ENCODE results near the gene PMIS2. TPM values are rescaled to one million over a fixed set of nuclear protein-coding genes. Genes with fewer than 3 reads are reported as not detected.

Gene PMIS2
- total and polyA plus RNA-seq, 2 of the 8 experiments (the other 6 are each of a cell fraction or from before 2014, with no cell fraction given): not detected

DNA sequence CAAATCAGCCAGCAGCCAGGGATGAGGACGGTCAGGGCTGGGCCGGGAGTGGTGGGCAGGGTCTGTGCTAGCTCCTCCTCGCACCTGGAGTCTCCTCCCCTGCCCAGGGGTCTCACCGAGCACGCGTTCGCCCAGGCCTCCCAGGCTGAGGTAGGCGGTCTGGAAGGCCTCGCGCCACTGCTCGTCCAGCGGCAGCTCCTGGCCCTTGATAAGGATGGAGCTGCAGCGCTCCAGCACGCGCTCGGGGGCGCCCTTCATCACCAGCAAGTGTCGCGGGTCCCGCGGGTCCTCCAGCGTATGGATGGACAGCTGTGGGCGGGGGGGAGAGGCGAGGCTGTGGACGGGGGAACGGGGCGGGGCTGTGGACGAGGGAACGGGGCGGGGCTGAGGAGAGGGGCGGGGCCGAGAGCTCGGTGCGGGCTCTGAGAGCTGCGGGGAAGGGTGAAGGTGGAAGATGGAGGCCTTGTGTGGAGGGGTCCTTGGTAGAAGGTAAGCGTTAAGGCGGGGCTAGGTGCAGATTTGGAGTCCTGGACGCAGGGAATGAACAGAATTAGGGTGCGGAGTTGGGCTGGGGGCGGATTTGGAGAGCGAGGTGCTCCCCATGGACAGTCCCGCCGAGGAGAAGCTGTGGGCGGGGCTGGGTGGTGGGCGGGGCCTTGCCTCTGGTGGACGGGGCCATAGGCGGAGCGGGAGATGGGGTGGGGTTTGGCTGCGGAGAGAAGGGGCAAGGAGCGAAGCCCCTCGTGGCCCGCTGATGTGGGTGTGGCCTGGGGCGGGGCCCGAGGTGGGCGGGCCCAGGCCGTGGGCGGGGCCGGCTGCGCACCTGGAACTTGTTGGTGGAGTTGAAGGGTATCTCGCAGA is 28.2 kb upstream of the PMIS2 start (continued):
- TF ChIP-seq, protein P1, sequence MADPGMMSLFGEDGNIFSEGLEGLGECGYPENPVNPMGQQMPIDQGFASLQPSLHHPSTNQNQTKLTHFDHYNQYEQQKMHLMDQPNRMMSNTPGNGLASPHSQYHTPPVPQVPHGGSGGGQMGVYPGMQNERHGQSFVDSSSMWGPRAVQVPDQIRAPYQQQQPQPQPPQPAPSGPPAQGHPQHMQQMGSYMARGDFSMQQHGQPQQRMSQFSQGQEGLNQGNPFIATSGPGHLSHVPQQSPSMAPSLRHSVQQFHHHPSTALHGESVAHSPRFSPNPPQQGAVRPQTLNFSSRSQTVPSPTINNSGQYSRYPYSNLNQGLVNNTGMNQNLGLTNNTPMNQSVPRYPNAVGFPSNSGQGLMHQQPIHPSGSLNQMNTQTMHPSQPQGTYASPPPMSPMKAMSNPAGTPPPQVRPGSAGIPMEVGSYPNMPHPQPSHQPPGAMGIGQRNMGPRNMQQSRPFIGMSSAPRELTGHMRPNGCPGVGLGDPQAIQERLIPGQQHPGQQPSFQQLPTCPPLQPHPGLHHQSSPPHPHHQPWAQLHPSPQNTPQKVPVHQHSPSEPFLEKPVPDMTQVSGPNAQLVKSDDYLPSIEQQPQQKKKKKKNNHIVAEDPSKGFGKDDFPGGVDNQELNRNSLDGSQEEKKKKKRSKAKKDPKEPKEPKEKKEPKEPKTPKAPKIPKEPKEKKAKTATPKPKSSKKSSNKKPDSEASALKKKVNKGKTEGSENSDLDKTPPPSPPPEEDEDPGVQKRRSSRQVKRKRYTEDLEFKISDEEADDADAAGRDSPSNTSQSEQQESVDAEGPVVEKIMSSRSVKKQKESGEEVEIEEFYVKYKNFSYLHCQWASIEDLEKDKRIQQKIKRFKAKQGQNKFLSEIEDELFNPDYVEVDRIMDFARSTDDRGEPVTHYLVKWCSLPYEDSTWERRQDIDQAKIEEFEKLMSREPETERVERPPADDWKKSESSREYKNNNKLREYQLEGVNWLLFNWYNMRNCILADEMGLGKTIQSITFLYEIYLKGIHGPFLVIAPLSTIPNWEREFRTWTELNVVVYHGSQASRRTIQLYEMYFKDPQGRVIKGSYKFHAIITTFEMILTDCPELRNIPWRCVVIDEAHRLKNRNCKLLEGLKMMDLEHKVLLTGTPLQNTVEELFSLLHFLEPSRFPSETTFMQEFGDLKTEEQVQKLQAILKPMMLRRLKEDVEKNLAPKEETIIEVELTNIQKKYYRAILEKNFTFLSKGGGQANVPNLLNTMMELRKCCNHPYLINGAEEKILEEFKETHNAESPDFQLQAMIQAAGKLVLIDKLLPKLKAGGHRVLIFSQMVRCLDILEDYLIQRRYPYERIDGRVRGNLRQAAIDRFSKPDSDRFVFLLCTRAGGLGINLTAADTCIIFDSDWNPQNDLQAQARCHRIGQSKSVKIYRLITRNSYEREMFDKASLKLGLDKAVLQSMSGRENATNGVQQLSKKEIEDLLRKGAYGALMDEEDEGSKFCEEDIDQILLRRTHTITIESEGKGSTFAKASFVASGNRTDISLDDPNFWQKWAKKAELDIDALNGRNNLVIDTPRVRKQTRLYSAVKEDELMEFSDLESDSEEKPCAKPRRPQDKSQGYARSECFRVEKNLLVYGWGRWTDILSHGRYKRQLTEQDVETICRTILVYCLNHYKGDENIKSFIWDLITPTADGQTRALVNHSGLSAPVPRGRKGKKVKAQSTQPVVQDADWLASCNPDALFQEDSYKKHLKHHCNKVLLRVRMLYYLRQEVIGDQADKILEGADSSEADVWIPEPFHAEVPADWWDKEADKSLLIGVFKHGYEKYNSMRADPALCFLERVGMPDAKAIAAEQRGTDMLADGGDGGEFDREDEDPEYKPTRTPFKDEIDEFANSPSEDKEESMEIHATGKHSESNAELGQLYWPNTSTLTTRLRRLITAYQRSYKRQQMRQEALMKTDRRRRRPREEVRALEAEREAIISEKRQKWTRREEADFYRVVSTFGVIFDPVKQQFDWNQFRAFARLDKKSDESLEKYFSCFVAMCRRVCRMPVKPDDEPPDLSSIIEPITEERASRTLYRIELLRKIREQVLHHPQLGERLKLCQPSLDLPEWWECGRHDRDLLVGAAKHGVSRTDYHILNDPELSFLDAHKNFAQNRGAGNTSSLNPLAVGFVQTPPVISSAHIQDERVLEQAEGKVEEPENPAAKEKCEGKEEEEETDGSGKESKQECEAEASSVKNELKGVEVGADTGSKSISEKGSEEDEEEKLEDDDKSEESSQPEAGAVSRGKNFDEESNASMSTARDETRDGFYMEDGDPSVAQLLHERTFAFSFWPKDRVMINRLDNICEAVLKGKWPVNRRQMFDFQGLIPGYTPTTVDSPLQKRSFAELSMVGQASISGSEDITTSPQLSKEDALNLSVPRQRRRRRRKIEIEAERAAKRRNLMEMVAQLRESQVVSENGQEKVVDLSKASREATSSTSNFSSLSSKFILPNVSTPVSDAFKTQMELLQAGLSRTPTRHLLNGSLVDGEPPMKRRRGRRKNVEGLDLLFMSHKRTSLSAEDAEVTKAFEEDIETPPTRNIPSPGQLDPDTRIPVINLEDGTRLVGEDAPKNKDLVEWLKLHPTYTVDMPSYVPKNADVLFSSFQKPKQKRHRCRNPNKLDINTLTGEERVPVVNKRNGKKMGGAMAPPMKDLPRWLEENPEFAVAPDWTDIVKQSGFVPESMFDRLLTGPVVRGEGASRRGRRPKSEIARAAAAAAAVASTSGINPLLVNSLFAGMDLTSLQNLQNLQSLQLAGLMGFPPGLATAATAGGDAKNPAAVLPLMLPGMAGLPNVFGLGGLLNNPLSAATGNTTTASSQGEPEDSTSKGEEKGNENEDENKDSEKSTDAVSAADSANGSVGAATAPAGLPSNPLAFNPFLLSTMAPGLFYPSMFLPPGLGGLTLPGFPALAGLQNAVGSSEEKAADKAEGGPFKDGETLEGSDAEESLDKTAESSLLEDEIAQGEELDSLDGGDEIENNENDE (IDR thresholded peaks at IDR 0.05; ENCODE audit: insufficient replicate concordance, low read length): no peak
- TF ChIP-seq GABPA (IDR thresholded peaks at IDR 0.05; ENCODE audit: borderline replicate concordance, insufficient read depth, low read length) (no peak), SP4 (IDR thresholded peaks at IDR 0.05; ENCODE audit: low read length) (peak; percentile 80; the same call in 1 of the 2 replicates), TAF1 (IDR thresholded peaks at IDR 0.05; ENCODE audit: low read depth, low read length) (0 out of 2 replicates have a peak, but pooled peaks have one; percentile 40), SAP30 (IDR thresholded peaks at IDR 0.05; ENCODE audit: insufficient read depth, insufficient replicate concordance, low read length) (no peak), KDM4A (IDR thresholded peaks at IDR 0.05; ENCODE audit: low read depth, low read length, severe bottlenecking) (peak; percentile 66), PHF8 (conservative IDR thresholded peaks at IDR 0.05; ENCODE audit: low read depth, low read length) (peak; percentile 75)
- TF ChIP-seq, protein P2, sequence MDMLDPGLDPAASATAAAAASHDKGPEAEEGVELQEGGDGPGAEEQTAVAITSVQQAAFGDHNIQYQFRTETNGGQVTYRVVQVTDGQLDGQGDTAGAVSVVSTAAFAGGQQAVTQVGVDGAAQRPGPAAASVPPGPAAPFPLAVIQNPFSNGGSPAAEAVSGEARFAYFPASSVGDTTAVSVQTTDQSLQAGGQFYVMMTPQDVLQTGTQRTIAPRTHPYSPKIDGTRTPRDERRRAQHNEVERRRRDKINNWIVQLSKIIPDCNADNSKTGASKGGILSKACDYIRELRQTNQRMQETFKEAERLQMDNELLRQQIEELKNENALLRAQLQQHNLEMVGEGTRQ (IDR thresholded peaks at IDR 0.05; ENCODE audit: low read length): no peak
